ENCODE data around the gene DDX54.

The DDX54 gene

DNA sequence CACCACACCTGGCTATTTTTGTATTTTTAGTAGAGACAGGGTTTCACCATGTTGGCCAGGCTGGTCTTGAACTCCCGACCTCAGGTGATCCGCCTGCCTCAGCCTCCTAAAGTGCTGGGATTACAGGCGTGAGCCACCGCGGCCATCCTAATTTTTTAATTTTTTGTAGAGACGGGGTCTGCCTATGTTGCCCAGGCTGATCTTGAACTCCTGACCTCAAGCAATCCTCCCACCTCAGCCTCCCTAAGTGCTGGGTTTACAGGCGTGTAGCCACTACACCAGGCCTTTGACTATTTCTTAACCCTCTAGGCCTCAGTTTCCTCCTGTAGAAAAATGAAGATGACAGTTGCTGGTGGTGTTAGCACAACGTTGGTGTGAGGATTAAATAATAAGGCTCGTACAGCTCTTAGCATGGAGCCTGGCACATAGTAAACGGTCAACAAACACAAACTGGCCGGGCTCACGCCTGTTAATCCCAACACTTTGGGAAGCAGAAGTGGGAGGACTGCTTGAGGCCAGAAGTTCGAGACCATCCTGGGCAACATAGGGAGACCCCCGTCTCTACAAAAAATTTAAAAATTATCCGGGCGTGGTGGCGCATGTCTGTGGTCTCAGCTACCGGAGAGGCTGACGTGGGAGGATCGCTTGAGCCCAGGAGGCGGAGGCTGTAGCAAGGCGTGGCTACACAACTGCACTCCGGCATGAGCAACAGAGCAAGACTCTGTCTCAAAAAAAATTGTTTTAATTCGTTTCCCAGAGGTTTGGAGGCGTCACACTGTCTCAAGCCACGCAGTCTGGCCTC lies 979 bp downstream of the DDX54 start:
- Histone ChIP-seq H3K4me2 (ENCODE audit: low read length) (peak overlapping the region; percentile 79), H3K27ac (ENCODE audit: low read length) (peak overlapping the region; percentile 87), H3K4me1 (ENCODE audit: low read length) (peaks cover 23% of the 10 kb centered on the region), H3K79me2 (ENCODE audit: low read length) (peaks cover 72% of the 10 kb centered on the region), H2AFZ (ENCODE audit: low read depth, low read length) (peak overlapping the region; percentile 14; the same call in 1 of the 2 replicates), H3K9ac (ENCODE audit: low read length) (peak overlapping the region; percentile 97), H4K20me1 (ENCODE audit: insufficient read depth, low read length) (peaks cover 3% of the 10 kb centered on the region; the same call in 1 of the 2 replicates), H3K27me3 (ENCODE audit: low read depth, low read length) (no peaks in the 10 kb centered on the region), H3K4me3 (ENCODE audit: low read length) (peak overlapping the region; percentile 99), H3K36me3 (replicated peaks; ENCODE audit: low read depth, low read length) (peaks cover 40% of the 10 kb centered on the region), H3K9me3 (ENCODE audit: insufficient read depth, low read length) (no peaks in the 10 kb centered on the region)
- TF ChIP-seq CTCF (IDR thresholded peaks at IDR 0.05; ENCODE audit: low read depth, low read length) (no peak), EZH2phosphoT487 (IDR thresholded peaks at IDR 0.05; ENCODE audit: low read depth) (no peak)

DNA sequence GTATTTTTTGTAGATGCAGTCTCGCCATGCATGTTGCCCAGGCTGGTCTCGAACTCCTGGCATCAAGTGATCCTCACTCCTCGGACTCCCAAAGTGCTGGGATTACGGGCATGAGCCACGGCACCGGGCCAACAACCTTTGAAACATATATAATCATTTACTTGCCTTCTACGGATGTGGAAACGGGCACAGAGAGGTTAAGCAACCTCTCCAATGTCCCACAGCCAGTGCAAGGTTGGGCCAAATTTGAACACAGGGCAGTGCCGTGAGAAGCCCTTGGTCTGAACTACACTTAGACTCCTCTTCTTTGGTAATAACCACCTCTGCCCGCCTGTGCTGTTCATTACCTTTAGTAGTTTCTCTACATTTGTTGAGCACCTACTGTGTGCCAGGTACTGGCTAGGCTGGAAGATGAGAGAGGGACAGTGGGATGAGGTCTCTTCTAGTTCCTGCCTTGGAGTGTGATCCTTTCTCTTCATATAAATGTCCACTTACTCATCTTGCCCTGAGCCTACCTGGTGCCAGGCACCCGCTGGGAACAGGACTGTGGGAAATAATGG lies 2.2 kb downstream of the DDX54 start:
- no peaks in the 10 kb centered on the region for H3K27me3 ChIP-seq (ENCODE audit: low read depth, low read length)
- no peak overlapping the region for H3K9ac ChIP-seq (ENCODE audit: low read length)
- H3K79me2 ChIP-seq (ENCODE audit: low read length) = peaks cover 72% of the 10 kb centered on the region
- no peak for TF ChIP-seq EZH2phosphoT487 (IDR thresholded peaks at IDR 0.05; ENCODE audit: low read depth)
- TF ChIP-seq CTCF (IDR thresholded peaks at IDR 0.05; ENCODE audit: low read depth, low read length) = no peak
- H3K36me3 ChIP-seq (replicated peaks; ENCODE audit: low read depth, low read length) = peaks cover 46% of the 10 kb centered on the region
- H3K9me3 ChIP-seq (ENCODE audit: insufficient read depth, low read length) = no peaks in the 10 kb centered on the region
- no peak overlapping the region for H3K4me3 ChIP-seq (ENCODE audit: low read length)
- no peak overlapping the region for H3K4me2 ChIP-seq (ENCODE audit: low read length)
- no peak overlapping the region for H3K27ac ChIP-seq (ENCODE audit: low read length)
- no peak overlapping the region for H2AFZ ChIP-seq (ENCODE audit: low read depth, low read length)
- H4K20me1 ChIP-seq (ENCODE audit: insufficient read depth, low read length) = peaks cover 3% of the 10 kb centered on the region; the same call in 1 of the 2 replicates
- peaks cover 23% of the 10 kb centered on the region for H3K4me1 ChIP-seq (ENCODE audit: low read length)

DNA sequence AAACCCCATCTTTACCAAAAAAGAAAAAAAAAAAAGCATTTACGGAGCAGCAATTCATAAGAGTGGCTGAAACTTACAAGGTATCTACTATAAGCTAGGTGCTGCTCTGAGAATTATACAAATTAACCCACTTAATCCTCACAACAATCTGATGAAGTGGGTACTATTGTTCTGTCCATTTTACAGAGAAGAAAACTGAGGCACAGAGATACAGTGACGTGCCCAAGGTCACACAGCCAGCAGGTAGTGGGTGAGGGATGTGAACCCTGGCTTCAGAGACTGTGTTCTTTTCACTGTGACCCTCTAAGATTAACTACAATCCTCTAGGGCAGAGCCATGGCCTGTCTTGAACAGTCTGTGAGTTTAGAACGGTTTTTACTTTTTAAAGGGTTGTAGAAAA lies 3.3 kb downstream of the DDX54 start:
- no peak overlapping the region for H2AFZ ChIP-seq (ENCODE audit: low read depth, low read length)
- H3K9me3 ChIP-seq (ENCODE audit: insufficient read depth, low read length) = no peaks in the 10 kb centered on the region
- no peak overlapping the region for H3K4me2 ChIP-seq (ENCODE audit: low read length)
- H3K79me2 ChIP-seq (ENCODE audit: low read length) = peaks cover 67% of the 10 kb centered on the region
- H3K9ac ChIP-seq (ENCODE audit: low read length) = no peak overlapping the region
- peaks cover 3% of the 10 kb centered on the region; the same call in 1 of the 2 replicates for H4K20me1 ChIP-seq (ENCODE audit: insufficient read depth, low read length)
- peaks cover 53% of the 10 kb centered on the region for H3K36me3 ChIP-seq (replicated peaks; ENCODE audit: low read depth, low read length)
- no peaks in the 10 kb centered on the region for H3K27me3 ChIP-seq (ENCODE audit: low read depth, low read length)
- no peak for TF ChIP-seq CTCF (IDR thresholded peaks at IDR 0.05; ENCODE audit: low read depth, low read length)
- TF ChIP-seq EZH2phosphoT487 (IDR thresholded peaks at IDR 0.05; ENCODE audit: low read depth) = no peak
- no peak overlapping the region for H3K27ac ChIP-seq (ENCODE audit: low read length)
- peaks cover 18% of the 10 kb centered on the region for H3K4me1 ChIP-seq (ENCODE audit: low read length)
- H3K4me3 ChIP-seq (ENCODE audit: low read length) = no peak overlapping the region

DNA sequence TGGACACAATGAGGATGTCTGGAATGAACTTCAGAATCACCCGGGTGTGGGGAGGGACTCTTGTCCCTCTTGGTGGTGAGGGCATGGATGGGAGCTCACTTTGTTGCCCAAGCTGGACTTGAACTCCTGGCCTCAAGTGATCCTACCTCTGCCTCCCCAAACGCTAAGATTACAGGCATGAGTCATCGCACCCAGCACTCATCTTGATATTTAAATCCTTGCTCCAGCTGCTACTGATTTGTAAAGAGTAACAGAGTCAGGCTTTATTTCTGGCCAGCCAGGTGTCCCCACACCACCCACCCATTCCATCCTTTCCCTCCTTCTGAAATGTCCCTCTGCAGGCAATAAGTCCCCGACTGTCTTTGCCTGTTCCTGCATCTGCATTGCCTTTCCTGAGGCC lies 4.9 kb downstream of the DDX54 start:
- no peak overlapping the region for H3K27ac ChIP-seq (ENCODE audit: low read length)
- no peak overlapping the region for H3K4me2 ChIP-seq (ENCODE audit: low read length)
- H3K36me3 ChIP-seq (replicated peaks; ENCODE audit: low read depth, low read length) = peaks cover 58% of the 10 kb centered on the region
- no peaks in the 10 kb centered on the region for H3K9me3 ChIP-seq (ENCODE audit: insufficient read depth, low read length)
- TF ChIP-seq EZH2phosphoT487 (IDR thresholded peaks at IDR 0.05; ENCODE audit: low read depth) = no peak
- TF ChIP-seq CTCF (IDR thresholded peaks at IDR 0.05; ENCODE audit: low read depth, low read length) = no peak
- no peak overlapping the region for H2AFZ ChIP-seq (ENCODE audit: low read depth, low read length)
- peaks cover 9% of the 10 kb centered on the region for H3K4me1 ChIP-seq (ENCODE audit: low read length)
- no peak overlapping the region for H3K9ac ChIP-seq (ENCODE audit: low read length)
- H3K79me2 ChIP-seq (ENCODE audit: low read length) = peaks cover 51% of the 10 kb centered on the region
- H3K4me3 ChIP-seq (ENCODE audit: low read length) = no peak overlapping the region
- H3K27me3 ChIP-seq (ENCODE audit: low read depth, low read length) = no peaks in the 10 kb centered on the region
- peaks cover 3% of the 10 kb centered on the region; the same call in 1 of the 2 replicates for H4K20me1 ChIP-seq (ENCODE audit: insufficient read depth, low read length)
